GM23248 (cell line): ENCODE results near the gene ZBTB7C. TPM values are rescaled to one million over a fixed set of nuclear protein-coding genes. Genes with fewer than 3 reads are reported as not detected.

Source experiments
- DNase-seq: peaks from one replicate; pipeline ENCODE4 v3.0.0-alpha.2; 2015
- H2AFZ ChIP-seq: fragments of 200-600 bp; sonication (generic); 2 replicates; pipeline ENCODE4 v1.6.1; 2016; ENCODE audit warnings: antibody characterized with exemption
- H3F3A ChIP-seq: fragments of 200-600 bp; sonication (generic); 2 replicates; pipeline ENCODE4 v1.6.1; 2016; ENCODE audit warnings: mild to moderate bottlenecking, antibody characterized with exemption, mixed run types; ENCODE audit not compliant: insufficient read depth
- H3K27ac ChIP-seq: fragments of 200-600 bp; sonication (generic); 2 replicates; pipeline ENCODE4 v1.5.1; 2016; ENCODE audit warnings: mild to moderate bottlenecking
- H3K27me3 ChIP-seq: fragments of 200-600 bp; sonication (generic); replicated peaks from 2 replicates; pipeline ENCODE4 v1.6.1; 2016; ENCODE audit warnings: mild to moderate bottlenecking; ENCODE audit not compliant: insufficient read depth
- H3K36me3 ChIP-seq: fragments of 200-600 bp; sonication (generic); 2 replicates; pipeline ENCODE4 v1.6.1; 2016; ENCODE audit warnings: low read depth, mild to moderate bottlenecking
- H3K4me1 ChIP-seq: fragments of 200-600 bp; sonication (generic); 2 replicates; pipeline ENCODE4 v1.6.1; 2016; ENCODE audit warnings: mild to moderate bottlenecking; ENCODE audit not compliant: insufficient read depth
- H3K4me2 ChIP-seq: fragments of 200-600 bp; sonication (generic); one replicate; pipeline ENCODE4 v1.6.1; 2016; ENCODE audit warnings: mild to moderate bottlenecking; ENCODE audit not compliant: unreplicated experiment
- H3K4me3 ChIP-seq: fragments of 200-600 bp; sonication (generic); 2 replicates; pipeline ENCODE4 v1.5.1; 2016; ENCODE audit warnings: mild to moderate bottlenecking
- H3K79me2 ChIP-seq: fragments of 200-600 bp; sonication (generic); 2 replicates; pipeline ENCODE4 v1.6.1; 2016; ENCODE audit warnings: mild to moderate bottlenecking; ENCODE audit not compliant: insufficient read depth
- H3K9ac ChIP-seq: fragments of 200-600 bp; sonication (generic); 2 replicates; pipeline ENCODE4 v1.6.1; 2016; ENCODE audit warnings: mild to moderate bottlenecking
- H3K9me2 ChIP-seq: fragments of 200-600 bp; sonication (generic); 2 replicates; pipeline ENCODE4 v1.6.1; 2016; ENCODE audit warnings: mixed run types, mild to moderate bottlenecking, moderate library complexity; ENCODE audit not compliant: insufficient read depth
- H3K9me3 ChIP-seq: fragments of 200-600 bp; sonication (generic); one replicate; pipeline ENCODE4 v1.6.1; 2017; ENCODE audit warnings: low read depth
- H4K20me1 ChIP-seq: fragments of 200-600 bp; sonication (generic); 2 replicates; pipeline ENCODE4 v1.6.0; 2016; ENCODE audit not compliant: insufficient read depth
- EZH2 ChIP-seq: fragments of 200-600 bp; sonication (generic); IDR thresholded peaks from 2 replicates; pipeline ENCODE4 v1.6.1; 2018; ENCODE audit warnings: antibody characterized with exemption, mild to moderate bottlenecking; ENCODE audit not compliant: insufficient read depth, poor library complexity, severe bottlenecking
- EZH2phosphoT487 ChIP-seq: fragments of 200-600 bp; sonication (generic); IDR thresholded peaks from 2 replicates; pipeline ENCODE4 v1.6.1; 2018; ENCODE audit warnings: antibody characterized with exemption, moderate library complexity, mild to moderate bottlenecking, low read depth; ENCODE audit not compliant: insufficient read depth
- WGBS, 2 experiments: methylation state at CpG; one replicate each; pipeline ENCODE4 v1.1.6; 2015 to 2017; ENCODE audit warnings: low lambda C conversion rate in 2 of 2, low coverage in 1 of 2; ENCODE audit errors: missing lambda C conversion rate in 2 of 2; 5-methylcytosine and 5-hydroxymethylcytosine counted together
- in situ Hi-C: fragments of 300-500 bp; cut with MboI; formaldehyde crosslinking; loops from 2 replicates; pipeline ENCODE4 v1.15.0; 2020
- polyA plus RNA-seq: library from polyadenylated mRNA; unstranded; fragments of >200 nt; fragmentation: Nextera tagmentation; extraction: Ambion mirVana; gene quantifications from 2 replicates; pipeline ENCODE4 v1.2.1, GENCODE V29; 2016
- total RNA-seq: library from RNA; depleted of rRNA; stranded (reverse); fragments of >200 nt; shearing (Covaris generic); gene quantifications from 2 replicates; pipeline ENCODE4 v1.2.3, GENCODE V29; 2014

ZBTB7C gene
- total and polyA plus RNA-seq, 2 experiments from 2014 or later = not detected

DNA sequence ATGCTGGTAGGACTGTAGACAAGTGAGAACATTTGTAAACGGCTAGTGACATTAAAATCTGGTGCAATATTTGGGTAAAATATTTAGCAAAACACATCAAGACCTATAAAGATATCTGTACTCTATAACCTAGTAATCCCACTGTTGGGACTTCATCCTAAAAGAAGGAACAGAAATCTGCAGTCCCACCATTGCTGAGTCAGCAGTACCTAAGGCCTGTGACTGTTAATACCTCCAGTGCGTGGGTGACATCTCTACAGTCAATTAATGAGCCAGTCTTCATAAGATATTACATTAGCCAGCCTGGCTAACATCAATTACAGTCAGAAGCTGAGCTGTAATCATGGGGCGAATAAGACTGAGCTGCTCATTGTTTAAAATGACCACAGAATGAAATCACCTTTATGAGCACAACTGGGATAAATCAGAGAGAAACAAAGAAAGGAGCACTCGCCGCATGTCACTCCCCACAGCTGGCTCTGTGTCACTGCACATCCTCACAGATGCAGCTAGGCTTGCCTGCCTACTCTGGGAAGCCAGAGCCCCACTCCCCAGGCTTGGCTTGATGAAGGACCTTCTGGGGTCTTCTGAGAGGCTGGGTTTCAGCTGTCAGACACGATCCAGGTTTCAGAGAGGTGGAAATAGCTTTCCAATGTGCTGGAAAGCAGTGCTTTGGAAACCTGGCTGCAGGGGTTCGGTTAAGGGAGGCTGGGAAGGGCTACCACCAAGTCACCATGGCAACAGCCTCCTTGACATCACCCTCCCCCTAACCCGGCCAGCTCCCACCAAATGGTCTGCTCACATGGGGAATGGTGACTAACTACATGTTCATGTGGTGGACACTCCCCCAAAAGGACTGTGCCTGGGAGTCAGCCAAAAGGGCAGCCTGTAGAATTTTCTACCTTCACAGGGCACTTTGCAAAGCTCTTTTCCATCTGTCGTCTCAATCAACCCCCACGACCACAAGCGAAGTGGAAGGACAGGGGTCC, 145.0 kb downstream of the ZBTB7C start:
- peak; percentile 32 for DNase-seq
- no peak overlapping the region for H3K4me2 ChIP-seq

DNA sequence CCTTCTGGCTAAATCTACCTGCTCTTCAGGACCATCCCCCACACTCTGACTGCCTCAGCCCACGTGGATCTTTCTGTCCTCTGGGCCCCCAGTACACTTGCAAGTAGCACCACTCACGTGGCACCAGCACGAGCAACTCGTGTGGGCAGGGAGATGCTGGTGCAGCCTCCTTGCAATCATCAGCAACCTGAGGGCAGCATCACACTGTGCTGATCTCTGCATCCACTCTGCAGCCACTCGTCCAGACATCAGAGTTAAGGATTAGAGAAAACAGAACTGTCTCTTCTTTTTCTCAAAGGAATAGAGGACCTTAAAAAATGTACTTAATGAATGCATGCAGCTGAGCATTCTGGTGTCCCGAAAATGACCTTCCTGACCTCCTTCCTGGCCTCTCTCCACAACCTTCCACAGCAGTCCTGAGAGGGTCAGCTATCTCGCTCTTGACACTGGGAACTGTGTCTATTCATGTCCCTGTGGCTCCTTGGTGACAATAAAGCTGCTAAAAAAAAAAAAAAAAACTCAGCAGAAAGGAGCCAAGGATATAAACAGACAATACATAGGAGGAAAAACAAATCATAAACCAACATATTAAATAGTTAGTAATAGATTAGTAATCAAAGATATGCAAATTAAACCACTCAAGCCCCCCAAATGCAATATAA, 145.9 kb downstream of the ZBTB7C start:
- Histone ChIP-seq H3K36me3 (no peaks in the 10 kb centered on the region), H3K27me3 (peaks cover 5% of the 10 kb centered on the region; the same call in 1 of the 2 replicates), H3K4me1 (no peaks in the 10 kb centered on the region), H3K9me3 (no peaks in the 10 kb centered on the region), H3K4me2 (no peak overlapping the region), H3K9me2 (no peaks in the 10 kb centered on the region), H3K27ac (no peak overlapping the region), H3F3A (no peaks in the 10 kb centered on the region), H4K20me1 (no peaks in the 10 kb centered on the region), H3K4me3 (no peak overlapping the region), H2AFZ (no peak overlapping the region), H3K79me2 (no peaks in the 10 kb centered on the region), H3K9ac (no peak overlapping the region)
- DNase-seq = no peak
- no peak for TF ChIP-seq EZH2
- TF ChIP-seq EZH2phosphoT487 = no peak
- 63 to 70% methylated on average over 7 of the region's 7 CpGs for WGBS, 2 experiments
- in situ Hi-C loops = no loop called here

More for the DNA sequence above, 145.0 kb downstream of the ZBTB7C start:
- Histone ChIP-seq H4K20me1 (no peaks in the 10 kb centered on the region), H3K4me3 (no peak overlapping the region), H3K36me3 (no peaks in the 10 kb centered on the region), H2AFZ (no peak overlapping the region), H3K9me2 (no peaks in the 10 kb centered on the region), H3K27ac (no peak overlapping the region), H3K9ac (no peak overlapping the region), H3F3A (no peaks in the 10 kb centered on the region), H3K4me1 (no peaks in the 10 kb centered on the region), H3K79me2 (no peaks in the 10 kb centered on the region), H3K27me3 (peaks cover 5% of the 10 kb centered on the region; the same call in 1 of the 2 replicates), H3K9me3 (no peaks in the 10 kb centered on the region)
- in situ Hi-C loops = no loop called here
- WGBS, 2 experiments = 51 to 54% methylated on average over 11 of the region's 11 CpGs
- TF ChIP-seq EZH2phosphoT487 = no peak
- no peak for TF ChIP-seq EZH2

DNA sequence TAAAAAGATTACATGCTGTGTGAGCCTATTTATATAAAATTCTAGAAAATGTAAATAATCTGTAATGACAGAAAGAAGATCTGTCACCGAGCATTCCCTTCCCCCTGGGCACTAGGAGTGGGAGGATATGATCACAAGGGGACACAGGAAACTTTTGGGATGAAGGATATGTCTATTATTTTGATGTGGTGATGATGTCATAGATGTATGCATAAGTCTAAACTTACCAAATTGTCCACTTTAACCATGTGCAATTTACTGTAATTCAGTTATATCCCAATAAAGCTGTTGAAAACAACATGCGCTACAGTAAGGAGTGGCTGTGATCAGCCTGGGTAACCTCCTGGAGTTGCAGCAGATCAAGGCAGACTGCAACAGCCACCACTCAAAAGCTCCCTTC, 148.9 kb downstream of the ZBTB7C start:
- Histone ChIP-seq H3F3A (no peaks in the 10 kb centered on the region), H3K27ac (no peak overlapping the region), H3K4me2 (no peak overlapping the region), H3K4me3 (no peak overlapping the region), H3K27me3 (0 out of 2 replicates have a peak, but pooled peaks cover 2% of the 10 kb centered on the region), H3K9ac (no peak overlapping the region), H3K9me3 (peaks cover 2% of the 10 kb centered on the region), H3K4me1 (no peaks in the 10 kb centered on the region), H3K79me2 (no peaks in the 10 kb centered on the region), H3K9me2 (no peaks in the 10 kb centered on the region), H4K20me1 (no peaks in the 10 kb centered on the region), H2AFZ (no peak overlapping the region), H3K36me3 (no peaks in the 10 kb centered on the region)
- 51 to 52% methylated on average over 2 of the region's 2 CpGs for WGBS, 2 experiments
- no peak for DNase-seq
- in situ Hi-C loops = no loop called here
- no peak for TF ChIP-seq EZH2phosphoT487
- TF ChIP-seq EZH2 = no peak

DNA sequence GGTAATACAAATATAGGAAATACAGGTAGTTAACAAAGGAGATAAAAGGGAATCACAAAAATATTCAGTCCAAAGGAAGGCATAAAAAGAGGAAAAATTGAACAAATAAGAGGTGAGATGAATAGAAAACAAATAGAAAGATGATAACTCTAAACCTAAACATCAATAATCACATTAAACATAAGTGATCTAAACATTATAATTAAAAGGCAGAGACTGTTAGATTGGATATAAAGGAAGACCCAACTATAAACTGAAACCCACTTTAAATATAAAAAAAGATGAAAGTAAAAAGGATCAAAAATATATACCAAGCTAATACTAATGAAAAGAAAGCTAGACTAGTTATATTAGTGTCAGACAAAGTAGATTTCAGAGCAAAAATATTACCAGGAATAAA, 152.3 kb downstream of the ZBTB7C start:
- no peak overlapping the region for H2AFZ ChIP-seq
- H3K27me3 ChIP-seq = 0 out of 2 replicates have a peak, but pooled peaks cover 9% of the 10 kb centered on the region
- in situ Hi-C loops = no loop called here
- H3K36me3 ChIP-seq = no peaks in the 10 kb centered on the region
- no peaks in the 10 kb centered on the region for H3K9me2 ChIP-seq
- H3K79me2 ChIP-seq = no peaks in the 10 kb centered on the region
- H3K4me3 ChIP-seq = no peak overlapping the region
- no peaks in the 10 kb centered on the region for H3F3A ChIP-seq
- no peak overlapping the region for H3K4me2 ChIP-seq
- no peaks in the 10 kb centered on the region for H4K20me1 ChIP-seq
- TF ChIP-seq EZH2phosphoT487 (no peak), EZH2 (no peak)
- H3K9ac ChIP-seq = no peak overlapping the region
- no peaks in the 10 kb centered on the region for H3K4me1 ChIP-seq
- H3K27ac ChIP-seq = no peak overlapping the region
- no peak for DNase-seq
- peaks cover 2% of the 10 kb centered on the region for H3K9me3 ChIP-seq
